Prostate gland (tissue), 2 donors: ENCODE measurements around the gene SLC34A3. TPM values are rescaled to one million over a fixed set of nuclear protein-coding genes. Genes with fewer than 3 reads are reported as not detected.

Source experiments
- DNase-seq: peaks from one replicate; pipeline ENCODE4 v3.0.0-alpha.2; 2019; ENCODE audit warnings: low spot score
- H3K27ac ChIP-seq, 2 donors: fragments of 200-600 bp; sonication (generic); 2 replicates each; pipeline ENCODE4 v1.5.1; 2017 to 2019
- H3K27me3 ChIP-seq: fragments of 200-600 bp; sonication (generic); replicated peaks from 2 replicates; pipeline ENCODE4 v1.5.1; 2019; ENCODE audit not compliant: insufficient read depth
- H3K36me3 ChIP-seq, 2 donors: fragments of 200-600 bp; sonication (generic); 1 replicate in 1 of 2; 2 replicates in 1 of 2; pipeline versions ENCODE4 v1.5.1 to v1.8.1; 2017 to 2019
- H3K4me1 ChIP-seq: fragments of 200-600 bp; sonication (generic); replicated peaks from 2 replicates; pipeline ENCODE4 v1.5.1; 2019
- H3K4me3 ChIP-seq, 2 donors: fragments of 200-600 bp; sonication (generic); 2 replicates each; pipeline ENCODE4 v1.5.1; 2017 to 2019
- H3K9me3 ChIP-seq: fragments of 200-600 bp; sonication (generic); 2 replicates; pipeline ENCODE4 v1.5.1; 2017
- CTCF ChIP-seq, 4 experiments: fragments of 200-600 bp in 2 of 4; fragments of 450-650 bp in 2 of 4; sonication (generic) in 2 of 4; IDR thresholded peaks; 1 replicate in 3 of 4; 2 replicates in 1 of 4; pipeline ENCODE4 v1.5.1; 2016 to 2019; ENCODE audit warnings: antibody characterized with exemption in 4 of 4, mild to moderate bottlenecking in 2 of 4, moderate library complexity in 2 of 4
- POLR2A ChIP-seq: fragments of 450-650 bp; IDR thresholded peaks from one replicate; pipeline ENCODE4 v1.6.1; 2016; ENCODE audit warnings: antibody characterized with exemption, mild to moderate bottlenecking
- POLR2AphosphoS5 ChIP-seq: sonication (generic); formaldehyde crosslinking; IDR thresholded peaks from one replicate; pipeline ENCODE4 v1.6.1; 2017; ENCODE audit warnings: antibody characterized with exemption
- WGBS: methylation state at CpG from one replicate; pipeline ENCODE4 v1.1.5; 2018; 5-methylcytosine and 5-hydroxymethylcytosine counted together
- intact Hi-C: fragments of 100-400 bp; cut with DNase I; formaldehyde crosslinking; loops from one replicate; pipeline ENCODE4 v1.14.2; 2022
- total RNA-seq, 2 donors: library from RNA; depleted of rRNA; stranded (reverse); fragments of >200 nt; gene quantifications; one replicate each; pipeline ENCODE4 v1.1.0, GENCODE V29; 2016

The SLC34A3 gene
- total RNA-seq, 2 donors from 2014 or later: 0.57 TPM; not detected in 1

GRCh38 chr9:137277329-137278041 lies 46.8 kb downstream of the SLC34A3 start, which contains the start of gene TOR4A:
TOR4A (plus strand) TSS chr9:137277726; CDS start chr9:137278690, 964 bp downstream.
- Histone ChIP-seq H3K27me3 (peaks cover 3% of the 10 kb centered on the region), H3K4me1 (peaks cover 13% of the 10 kb centered on the region), H3K4me3 (peak within 1 kb of the TSS; percentile 16 to 18), H3K27ac (peak within 1 kb of the TSS; percentile 27 to 41), H3K36me3 (peaks cover 0 to 7% of the 10 kb centered on the region in 2 donors), H3K9me3 (no peaks in the 10 kb centered on the region)
- intact Hi-C loops: no loop called here
- no peak for DNase-seq
- 41% methylated on average over 25 of the region's 25 CpGs for WGBS
- TF ChIP-seq POLR2AphosphoS5: no peak
- peak; percentile 25 for TF ChIP-seq POLR2A

GRCh38 chr9:137278061-137278701 lies 47.5 kb downstream of the SLC34A3 start:
- Histone ChIP-seq H3K4me1 (peaks cover 13% of the 10 kb centered on the region), H3K27me3 (peaks cover 3% of the 10 kb centered on the region), H3K4me3 (peak overlapping the region; percentile 16 to 18), H3K27ac (peak overlapping the region in 1 of 2 donors; percentile 41), H3K36me3 (no peaks in the 10 kb centered on the region), H3K9me3 (no peaks in the 10 kb centered on the region)
- 12% methylated on average over 18 of the region's 54 CpGs for WGBS
- intact Hi-C loops: no loop called here
- DNase-seq: no peak
- TF ChIP-seq POLR2A (no peak), CTCF (IDR thresholded peaks at IDR 0.05) (no peak), POLR2AphosphoS5 (no peak)

GRCh38 chr9:137278721-137279711 lies 48.3 kb downstream of the SLC34A3 start:
- H3K4me1 ChIP-seq: peaks cover 13% of the 10 kb centered on the region
- no peaks in the 10 kb centered on the region for H3K36me3 ChIP-seq
- no peak for DNase-seq
- H3K4me3 ChIP-seq: no peak overlapping the region
- intact Hi-C loops: no loop called here
- H3K9me3 ChIP-seq: no peaks in the 10 kb centered on the region
- 70% methylated on average over 133 of the region's 139 CpGs for WGBS
- no peak overlapping the region for H3K27ac ChIP-seq
- TF ChIP-seq POLR2AphosphoS5 (no peak), POLR2A (no peak), CTCF (IDR thresholded peaks at IDR 0.05) (no peak)
- H3K27me3 ChIP-seq: peaks cover 3% of the 10 kb centered on the region

- Histone ChIP-seq H3K36me3 (no peaks in the 10 kb centered on the region), H3K27me3 (peaks cover 3% of the 10 kb centered on the region), H3K9me3 (no peaks in the 10 kb centered on the region), H3K4me3 (no peak overlapping the region), H3K4me1 (peaks cover 7% of the 10 kb centered on the region), H3K27ac (no peak overlapping the region)
- WGBS: 86% methylated on average over 38 of the region's 41 CpGs
- TF ChIP-seq POLR2AphosphoS5: no peak
- TF ChIP-seq CTCF (IDR thresholded peaks at IDR 0.05): no peak
- no peak for TF ChIP-seq POLR2A
- intact Hi-C loops: no loop called here
- no peak for DNase-seq
Observed at GRCh38 chr9:137279741-137280473, 49.2 kb downstream of the SLC34A3 start.
